HG03565 (cell line): ENCODE data around the gene GTPBP10.
"Not testable (repeated sequence)": the region's sequence is repeated elsewhere in the genome, so short reads cannot be mapped to it uniquely, and the experiment has no call there.

Experiments used
- ATAC-seq: cut with Tn5 transposase; IDR thresholded peaks from one replicate; pipeline ENCODE4 v1.9.1; 2021; ENCODE audit warnings: mild to moderate bottlenecking, moderate library complexity; ENCODE audit not compliant: unreplicated experiment

The GTPBP10 gene, protein sequence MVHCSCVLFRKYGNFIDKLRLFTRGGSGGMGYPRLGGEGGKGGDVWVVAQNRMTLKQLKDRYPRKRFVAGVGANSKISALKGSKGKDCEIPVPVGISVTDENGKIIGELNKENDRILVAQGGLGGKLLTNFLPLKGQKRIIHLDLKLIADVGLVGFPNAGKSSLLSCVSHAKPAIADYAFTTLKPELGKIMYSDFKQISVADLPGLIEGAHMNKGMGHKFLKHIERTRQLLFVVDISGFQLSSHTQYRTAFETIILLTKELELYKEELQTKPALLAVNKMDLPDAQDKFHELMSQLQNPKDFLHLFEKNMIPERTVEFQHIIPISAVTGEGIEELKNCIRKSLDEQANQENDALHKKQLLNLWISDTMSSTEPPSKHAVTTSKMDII

GRCh38 chr7:90346336-90347125 is at the start of gene GTPBP10:
Gene GTPBP10 (plus strand): TSS chr7:90346716. CDS start chr7:90346742, 26 bp downstream.
- peak; percentile 94 for ATAC-seq

DNA sequence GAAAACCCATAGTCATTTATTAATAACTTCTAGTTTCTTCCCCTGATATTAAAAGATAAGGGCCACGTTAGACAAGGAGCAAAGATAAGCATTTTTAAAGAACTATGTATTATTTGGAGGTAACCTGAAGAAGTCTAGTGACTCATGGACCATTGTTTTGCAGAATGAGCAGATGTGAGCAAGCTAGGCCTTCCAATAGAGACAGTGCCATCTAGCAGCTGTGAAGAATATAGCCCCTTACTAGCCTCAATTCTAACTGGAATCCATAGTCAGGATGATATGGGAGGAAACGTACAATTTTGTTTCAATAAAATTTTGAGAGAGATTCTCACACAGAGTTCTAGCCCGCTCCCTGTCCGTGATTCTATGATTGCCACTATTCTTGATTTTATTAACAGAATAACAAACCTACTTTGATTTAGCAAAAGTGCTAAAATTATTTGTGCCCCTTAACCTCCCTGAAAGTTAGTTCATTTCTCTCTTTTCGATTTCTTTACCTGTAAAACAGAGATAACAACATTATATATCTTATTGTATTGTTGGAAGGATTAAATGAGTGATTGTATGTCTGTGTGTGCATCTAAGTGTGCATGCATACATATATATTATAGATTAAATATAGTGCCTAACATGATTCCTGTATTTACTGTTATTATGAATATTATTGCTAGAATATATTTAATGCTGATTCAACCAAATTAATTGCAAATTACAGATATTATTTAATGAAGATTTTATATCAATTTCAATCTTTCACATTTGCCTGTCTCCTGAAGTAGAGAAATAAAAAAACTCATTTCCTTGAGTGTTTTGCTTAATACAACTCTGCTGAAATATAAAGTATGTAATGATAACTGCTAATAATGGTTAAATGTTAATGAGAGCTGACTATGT is 48.1 kb upstream of the GTPBP10 start:
- ATAC-seq: peak; percentile 86

- ATAC-seq: no peak
Measured at GRCh38 chr7:90303241-90303640, 43.3 kb upstream of the GTPBP10 start.

GRCh38 chr7:90309872-90310271 is 36.6 kb upstream of the GTPBP10 start:
- ATAC-seq: no peak

GRCh38 chr7:90311175-90311574 is 35.3 kb upstream of the GTPBP10 start:
- ATAC-seq: no peak

DNA sequence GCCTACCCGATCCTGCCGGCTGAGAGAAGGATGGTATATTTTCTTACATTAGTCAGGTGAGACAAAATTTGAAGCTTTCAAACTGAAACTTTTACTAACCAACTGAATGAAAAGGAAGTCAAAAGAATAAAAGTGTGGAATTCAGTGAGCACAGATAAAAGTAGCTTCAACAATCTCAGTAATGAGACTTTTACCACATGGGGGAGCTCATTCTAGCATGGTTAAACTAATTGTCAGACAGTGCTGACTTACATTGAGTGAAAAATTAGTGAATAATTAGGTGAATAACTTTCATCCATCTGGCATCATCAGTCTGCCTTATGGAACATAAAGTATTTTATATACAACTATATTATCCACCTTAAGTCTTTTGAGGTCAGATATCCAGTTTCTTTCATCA is 33.8 kb upstream of the GTPBP10 start:
- no peak for ATAC-seq

GRCh38 chr7:90313907-90314306 is 32.6 kb upstream of the GTPBP10 start:
- ATAC-seq: no peak

DNA sequence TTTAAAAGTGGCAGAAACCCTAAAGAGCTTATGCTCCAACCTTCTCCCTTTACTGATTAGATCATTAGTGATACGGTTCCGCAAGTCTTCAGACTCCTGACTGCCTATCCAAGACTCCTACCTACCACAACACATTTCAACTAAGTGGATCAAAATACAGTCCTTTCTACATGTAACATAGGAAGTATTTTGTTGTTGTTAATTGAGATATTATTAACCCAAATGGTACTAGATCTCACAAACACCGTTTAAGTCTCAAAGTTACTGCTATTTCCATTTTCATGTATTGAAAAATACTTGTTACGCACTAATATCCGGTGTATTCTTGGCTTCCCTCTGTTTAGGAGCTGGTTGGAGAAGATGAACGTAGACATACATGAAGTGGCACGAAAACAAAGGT is 26.5 kb upstream of the GTPBP10 start:
- ATAC-seq: no peak

DNA sequence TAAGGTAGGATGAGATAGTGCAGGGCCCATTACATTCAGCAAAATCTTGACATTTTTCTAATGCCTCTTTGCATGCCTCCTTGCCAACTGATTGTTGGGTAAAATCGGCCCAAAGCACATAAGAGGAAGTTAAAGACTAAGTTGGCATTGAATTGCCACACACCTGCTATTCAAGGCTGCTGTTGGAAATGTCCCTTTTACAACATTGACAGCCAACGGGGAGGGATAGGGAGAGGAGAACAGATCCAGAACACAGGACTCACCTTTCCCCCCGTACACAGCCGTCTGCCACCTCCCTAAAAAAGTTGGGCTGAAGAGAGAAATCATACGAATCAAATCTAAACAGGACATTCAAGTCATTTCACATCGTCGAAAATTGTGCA is 26.1 kb upstream of the GTPBP10 start:
- no peak for ATAC-seq

GRCh38 chr7:90320801-90321494 is 25.6 kb upstream of the GTPBP10 start, which contains the start of gene FAM237B:
Gene FAM237B (minus strand): TSS chr7:90321304. CDS start chr7:90319748, 1,556 bp downstream.
- no peak for ATAC-seq

DNA sequence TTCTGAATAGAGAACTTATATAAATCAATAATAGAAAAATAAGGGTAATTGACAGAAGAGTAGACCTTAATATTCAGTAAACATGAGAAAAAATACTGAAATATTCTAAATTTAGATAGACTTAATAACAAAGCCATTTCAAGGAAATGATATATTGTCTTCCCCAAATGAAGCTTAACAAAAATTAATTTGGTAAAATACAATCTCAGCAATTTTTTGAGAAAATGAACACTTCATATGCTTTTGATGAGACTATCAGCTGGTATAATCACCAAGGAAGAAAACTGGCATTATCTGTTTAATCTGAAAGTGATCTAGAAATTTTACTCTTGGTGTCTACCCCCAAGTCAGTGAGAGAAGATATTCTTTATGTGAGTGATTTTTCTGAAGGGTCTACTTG is 23.7 kb upstream of the GTPBP10 start:
- ATAC-seq: no peak

DNA sequence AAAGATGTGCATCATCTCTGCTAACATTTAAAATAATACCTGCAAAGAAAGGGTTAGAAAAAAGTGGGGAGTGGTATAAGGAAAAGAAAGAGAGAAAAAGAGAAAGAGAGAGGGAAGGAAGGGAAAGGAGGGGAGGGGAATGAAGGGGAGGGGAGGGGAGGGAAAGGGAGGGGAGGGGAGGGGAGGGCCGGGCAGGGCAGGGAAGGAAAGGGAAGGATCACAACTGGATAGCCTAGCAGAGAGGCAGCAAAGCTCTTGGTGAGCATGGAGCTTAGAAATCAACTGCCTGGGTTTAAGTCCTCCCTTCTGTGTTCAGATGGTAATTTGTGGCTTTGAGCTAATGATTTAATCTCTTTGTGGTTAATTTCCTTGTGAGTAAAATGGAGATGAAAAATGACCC is 20.0 kb upstream of the GTPBP10 start:
- ATAC-seq: no peak

DNA sequence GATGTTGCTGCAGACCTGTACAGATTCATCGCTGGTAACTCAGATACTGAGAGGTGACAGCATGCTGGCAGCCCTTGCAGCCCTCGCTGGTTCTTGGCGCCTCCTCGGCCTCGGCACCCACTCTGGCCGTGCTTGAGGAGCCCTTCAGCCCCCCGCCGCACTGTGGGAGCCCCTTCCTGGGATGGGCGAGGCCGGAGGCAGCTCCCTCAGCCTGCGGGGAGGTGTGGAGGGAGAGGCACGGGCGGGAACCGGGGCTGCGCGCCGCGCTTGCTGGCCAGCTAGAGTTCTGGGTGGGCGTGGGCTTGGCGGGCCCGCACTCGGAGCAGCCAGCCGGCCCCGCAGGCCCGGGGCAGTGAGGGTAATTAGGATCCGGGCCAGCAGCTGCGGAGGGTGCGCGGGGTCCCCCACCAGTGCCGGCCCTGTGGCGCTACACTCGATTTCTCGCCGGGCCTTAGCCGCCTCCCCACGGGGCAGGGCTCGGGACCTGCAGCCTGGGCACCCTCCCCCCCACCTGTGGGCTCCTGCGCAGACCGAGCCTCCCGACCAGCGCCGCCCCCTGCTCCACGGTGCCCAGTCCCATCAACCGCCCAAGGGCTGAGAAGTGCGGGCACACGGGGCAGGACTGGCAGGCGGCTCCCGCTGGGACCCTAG is 12.2 kb upstream of the GTPBP10 start:
- no peak for ATAC-seq

- ATAC-seq: not testable (repeated sequence)
Measured at GRCh38 chr7:90334926-90335325, 11.6 kb upstream of the GTPBP10 start.

DNA sequence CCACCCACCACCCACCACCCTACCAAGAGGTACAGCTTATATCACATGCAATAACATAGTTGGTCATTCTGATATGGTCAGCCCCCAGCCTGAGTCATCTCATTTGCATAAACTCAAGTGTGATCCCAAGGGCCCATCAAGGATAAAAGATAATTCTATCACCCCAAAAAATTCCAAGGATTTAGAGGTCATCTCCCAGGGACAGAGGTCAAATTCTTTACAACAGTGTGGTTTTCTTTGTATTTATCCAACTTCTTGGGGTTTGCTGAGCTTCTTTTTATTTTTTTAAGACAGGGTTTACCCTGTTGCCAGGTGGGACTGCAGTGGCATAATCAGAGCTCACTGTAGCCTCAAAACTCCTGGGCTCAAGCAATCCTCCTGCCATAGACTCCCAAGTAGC is 9.4 kb upstream of the GTPBP10 start:
- no peak for ATAC-seq

DNA sequence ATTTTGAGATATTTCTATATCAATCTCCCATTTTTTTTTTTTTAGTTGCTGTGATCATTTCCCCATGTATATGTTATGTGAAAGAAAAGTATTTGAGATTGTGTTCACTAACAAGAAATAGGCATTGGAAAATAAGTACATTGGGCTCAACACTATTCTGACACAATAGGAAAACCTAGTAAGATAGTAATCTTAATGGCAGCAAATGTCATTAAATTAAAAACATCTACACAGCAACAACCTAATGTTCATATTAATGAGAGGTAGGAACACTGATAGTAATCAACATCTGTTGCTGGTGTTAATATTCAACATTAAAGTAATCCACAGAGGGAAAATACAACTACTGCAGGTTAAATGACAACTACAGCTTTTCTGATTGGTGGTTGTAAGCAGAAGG is 1.5 kb upstream of the GTPBP10 start:
- no peak for ATAC-seq

- ATAC-seq: peak; percentile 6
Measured at GRCh38 chr7:90345595-90346335, 751 bp upstream of the GTPBP10 start.

- ATAC-seq: no peak
Measured at GRCh38 chr7:90347759-90348158, 1.2 kb downstream of the GTPBP10 start.

- ATAC-seq: no peak
Measured at GRCh38 chr7:90349305-90349704, 2.8 kb downstream of the GTPBP10 start.
